ENCODE data around the gene SHANK2.

SHANK2 gene

DNA sequence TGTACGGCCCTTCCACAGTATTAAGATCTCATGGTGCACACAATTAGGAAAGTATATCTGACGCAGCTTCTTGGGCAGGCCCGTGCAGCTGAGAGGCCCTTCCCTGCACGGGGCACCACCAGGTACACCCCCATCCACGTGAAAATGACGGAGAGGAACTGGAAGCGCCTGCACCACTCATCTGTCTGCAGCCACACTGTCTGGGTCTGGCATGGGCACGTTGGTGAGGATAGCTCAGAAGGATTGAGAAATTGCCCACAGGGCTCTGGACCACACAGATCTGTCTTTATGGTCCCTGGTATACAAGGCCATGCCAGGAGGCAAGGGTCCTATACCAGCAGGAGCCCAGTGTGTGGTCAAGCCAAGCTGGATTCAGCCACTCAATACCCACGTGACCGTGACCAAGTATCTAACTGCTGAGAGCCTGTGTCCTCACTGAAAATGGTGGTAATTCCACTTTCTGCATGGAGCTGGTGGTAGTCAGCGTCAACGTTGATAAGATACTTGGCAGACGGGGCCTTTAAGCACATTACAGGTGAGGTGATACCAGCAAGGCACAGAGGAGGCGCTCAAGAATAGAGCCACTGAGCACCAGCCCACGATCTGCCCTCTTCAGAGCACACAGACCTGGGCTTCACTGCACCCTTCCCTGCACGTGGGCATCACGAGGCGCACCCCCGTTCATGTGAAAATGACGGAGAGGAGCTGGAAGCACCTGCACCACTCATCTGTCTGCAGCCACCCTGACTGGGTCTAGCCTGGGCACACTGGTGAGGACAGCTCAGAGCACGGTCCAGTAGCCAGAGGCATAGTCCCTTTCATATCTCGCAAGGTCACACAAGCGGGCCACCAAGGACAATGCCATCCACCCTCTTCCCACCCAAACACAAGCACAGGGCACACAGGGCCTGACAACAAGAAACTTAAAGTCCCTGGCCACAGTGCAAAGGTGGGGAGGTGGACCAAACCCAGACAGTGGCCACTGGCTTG is 28.4 kb downstream of the SHANK2 start:
- no peak overlapping the region for H3K4me3 Mint-ChIP-seq
- H3K27me3 Mint-ChIP-seq (ENCODE audit: low read depth): peaks cover 13% of the 10 kb centered on the region
- TF ChIP-seq, protein P1, sequence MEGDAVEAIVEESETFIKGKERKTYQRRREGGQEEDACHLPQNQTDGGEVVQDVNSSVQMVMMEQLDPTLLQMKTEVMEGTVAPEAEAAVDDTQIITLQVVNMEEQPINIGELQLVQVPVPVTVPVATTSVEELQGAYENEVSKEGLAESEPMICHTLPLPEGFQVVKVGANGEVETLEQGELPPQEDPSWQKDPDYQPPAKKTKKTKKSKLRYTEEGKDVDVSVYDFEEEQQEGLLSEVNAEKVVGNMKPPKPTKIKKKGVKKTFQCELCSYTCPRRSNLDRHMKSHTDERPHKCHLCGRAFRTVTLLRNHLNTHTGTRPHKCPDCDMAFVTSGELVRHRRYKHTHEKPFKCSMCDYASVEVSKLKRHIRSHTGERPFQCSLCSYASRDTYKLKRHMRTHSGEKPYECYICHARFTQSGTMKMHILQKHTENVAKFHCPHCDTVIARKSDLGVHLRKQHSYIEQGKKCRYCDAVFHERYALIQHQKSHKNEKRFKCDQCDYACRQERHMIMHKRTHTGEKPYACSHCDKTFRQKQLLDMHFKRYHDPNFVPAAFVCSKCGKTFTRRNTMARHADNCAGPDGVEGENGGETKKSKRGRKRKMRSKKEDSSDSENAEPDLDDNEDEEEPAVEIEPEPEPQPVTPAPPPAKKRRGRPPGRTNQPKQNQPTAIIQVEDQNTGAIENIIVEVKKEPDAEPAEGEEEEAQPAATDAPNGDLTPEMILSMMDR (IDR thresholded peaks at IDR 0.05; ENCODE audit: unreplicated experiment in 3 of 3): no peak
- no peaks in the 10 kb centered on the region for H3K4me1 Mint-ChIP-seq
- peaks cover 35% of the 10 kb centered on the region for H3K36me3 Mint-ChIP-seq (ENCODE audit: low read depth)
- H3K27ac Mint-ChIP-seq: no peak overlapping the region
- H3K9me3 Mint-ChIP-seq: peaks cover 34% of the 10 kb centered on the region

DNA sequence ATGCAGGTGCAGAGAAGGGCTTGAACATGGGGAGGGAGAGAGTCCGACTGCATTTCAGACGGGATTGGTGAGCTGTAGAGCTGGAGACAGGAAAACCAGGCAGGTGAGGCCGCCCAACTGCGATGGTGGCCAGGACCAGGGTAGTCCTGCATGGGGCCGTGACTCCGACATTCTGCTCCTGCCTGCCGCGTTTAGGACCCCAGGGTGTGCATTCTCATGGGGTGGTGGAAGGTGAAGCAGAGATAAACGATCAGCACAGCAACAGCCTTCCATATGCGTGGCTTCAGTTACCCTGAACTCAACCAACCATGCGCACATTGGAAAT is 29.3 kb downstream of the SHANK2 start:
- Mint-ChIP-seq H3K27me3 (ENCODE audit: low read depth) (peaks cover 13% of the 10 kb centered on the region), H3K4me1 (no peaks in the 10 kb centered on the region), H3K4me3 (no peak overlapping the region), H3K36me3 (ENCODE audit: low read depth) (peaks cover 32% of the 10 kb centered on the region), H3K9me3 (peaks cover 31% of the 10 kb centered on the region), H3K27ac (no peak overlapping the region)
- TF ChIP-seq, protein P1 (IDR thresholded peaks at IDR 0.05; ENCODE audit: unreplicated experiment in 3 of 3): no peak

DNA sequence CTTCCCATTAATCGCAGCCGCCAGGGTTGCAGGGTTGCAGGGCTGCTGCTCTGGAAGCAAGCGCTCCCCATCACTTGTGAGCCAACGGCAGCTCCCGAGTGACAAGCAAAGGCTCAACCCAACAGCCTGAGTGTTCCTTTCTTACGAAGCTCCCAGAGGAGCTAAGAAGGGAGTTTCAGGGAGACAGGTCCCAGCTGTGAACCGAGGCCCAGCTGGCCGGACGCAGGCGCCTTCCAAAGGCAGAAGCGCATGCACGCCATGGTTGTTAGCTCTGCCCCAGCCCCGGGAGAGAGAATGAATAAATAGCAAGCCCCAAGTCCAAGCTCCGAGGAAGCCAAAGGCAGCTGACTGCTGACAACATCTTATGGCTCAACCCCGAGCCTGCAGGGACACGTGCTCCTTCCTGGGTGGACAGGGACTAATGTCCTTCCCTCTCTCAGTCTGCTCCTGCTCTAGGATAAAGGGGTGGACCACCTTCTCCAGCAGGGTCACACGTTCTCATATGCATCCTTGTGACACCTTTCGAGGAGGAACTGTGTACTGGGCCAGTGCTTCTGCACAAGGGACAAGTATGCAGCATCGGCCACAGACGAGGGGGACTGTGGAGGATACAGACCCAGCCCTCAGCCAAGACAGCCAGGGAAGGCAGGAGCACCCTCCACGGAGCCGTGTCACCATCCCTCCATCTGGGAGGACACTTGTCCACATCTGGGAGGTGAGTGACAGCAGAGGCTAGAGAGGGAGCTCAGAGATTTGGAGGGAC is 29.9 kb downstream of the SHANK2 start:
- TF ChIP-seq, protein P1 (IDR thresholded peaks at IDR 0.05; ENCODE audit: unreplicated experiment in 3 of 3): no peak
- peaks cover 25% of the 10 kb centered on the region for H3K9me3 Mint-ChIP-seq

DNA sequence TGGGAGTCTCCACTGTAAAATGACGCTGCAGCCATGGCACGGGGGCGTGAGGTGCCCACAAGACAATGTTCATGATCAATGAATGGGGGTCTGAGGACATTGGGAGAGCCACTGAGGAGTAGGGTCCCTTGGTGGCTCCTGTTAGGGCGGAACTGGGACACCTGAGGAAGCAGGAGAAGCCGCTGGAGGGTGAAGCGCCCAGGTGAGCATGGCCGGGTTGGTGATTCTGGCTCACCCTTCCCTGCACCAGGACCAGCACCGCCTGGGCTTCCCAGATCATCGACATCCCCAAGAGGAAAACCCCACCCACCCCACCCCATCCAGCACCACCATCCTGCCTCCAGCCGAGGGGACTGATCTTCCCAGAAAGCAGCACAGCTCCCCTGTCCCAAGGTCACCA is 30.6 kb downstream of the SHANK2 start:
- H3K36me3 Mint-ChIP-seq (ENCODE audit: low read depth): peaks cover 20% of the 10 kb centered on the region
- H3K27me3 Mint-ChIP-seq (ENCODE audit: low read depth): peaks cover 13% of the 10 kb centered on the region
- no peaks in the 10 kb centered on the region for H3K4me1 Mint-ChIP-seq
- no peak overlapping the region for H3K4me3 Mint-ChIP-seq
- peaks cover 19% of the 10 kb centered on the region for H3K9me3 Mint-ChIP-seq
- TF ChIP-seq, protein P1 (IDR thresholded peaks at IDR 0.05; ENCODE audit: unreplicated experiment in 3 of 3): no peak
- H3K27ac Mint-ChIP-seq: no peak overlapping the region

More for the DNA sequence above, 29.9 kb downstream of the SHANK2 start:
- Mint-ChIP-seq H3K4me3 (no peak overlapping the region), H3K4me1 (no peaks in the 10 kb centered on the region), H3K27me3 (ENCODE audit: low read depth) (peaks cover 13% of the 10 kb centered on the region), H3K27ac (no peak overlapping the region), H3K36me3 (ENCODE audit: low read depth) (peaks cover 27% of the 10 kb centered on the region)

DNA sequence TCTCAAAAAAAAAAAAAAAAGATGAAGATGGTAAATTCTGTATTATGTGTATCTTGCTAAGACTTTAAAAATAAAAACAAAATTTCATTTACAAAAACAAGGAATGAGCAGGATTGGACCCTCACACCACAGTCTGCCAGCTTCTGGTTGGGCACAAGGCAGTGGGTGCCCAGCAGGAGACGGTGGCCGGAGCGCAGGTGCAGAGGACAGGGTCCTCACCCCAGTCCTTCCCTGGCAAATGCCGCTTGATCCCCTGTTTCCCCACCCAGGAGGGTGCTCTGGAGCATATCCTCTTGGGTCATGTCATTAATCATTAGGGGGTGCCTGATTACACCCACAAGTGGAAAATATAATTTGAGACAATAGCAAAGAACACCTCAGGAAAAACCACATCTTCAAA is 31.2 kb downstream of the SHANK2 start:
- Mint-ChIP-seq H3K27ac (no peak overlapping the region), H3K27me3 (ENCODE audit: low read depth) (peaks cover 13% of the 10 kb centered on the region), H3K4me1 (no peaks in the 10 kb centered on the region), H3K4me3 (no peak overlapping the region), H3K9me3 (peaks cover 16% of the 10 kb centered on the region), H3K36me3 (ENCODE audit: low read depth) (peaks cover 18% of the 10 kb centered on the region)
- TF ChIP-seq, protein P1 (IDR thresholded peaks at IDR 0.05; ENCODE audit: unreplicated experiment in 3 of 3): no peak

All from nephron (organoid).